Spleen (tissue), 7 donors: ENCODE measurements around the gene PLEKHD1.

Source experiments
- POLR2AphosphoS5 ChIP-seq, 3 donors: sonication (generic); formaldehyde crosslinking; IDR thresholded peaks; one replicate each; pipeline ENCODE4 v1.5.1; 2017; ENCODE audit warnings: antibody characterized with exemption in 3 of 3
- TF ChIP-seq, protein P1 (sequence below), 11 experiments: fragments of 200-600 bp in 7 of 11; fragments of 450-650 bp in 4 of 11; sonication (generic) in 4 of 11; IDR thresholded peaks in 8 of 11; conservative IDR thresholded peaks in 3 of 11; 1 replicate in 7 of 11; 2 replicates in 4 of 11; pipeline versions ENCODE4 v1.4.0 to v1.8.0; 2016 to 2021; ENCODE audit warnings: antibody characterized with exemption in 11 of 11, inconsistent platforms in 4 of 11, mild to moderate bottlenecking in 1 of 11
- donor health status: DM: no; HTN: no; CAD: no; lungs with moderate emphysema.
- donor health status: DM: no; HTN: no; CAD: no.
- donor health status: DM: no; HTN: no; CAD: no.

DNA sequence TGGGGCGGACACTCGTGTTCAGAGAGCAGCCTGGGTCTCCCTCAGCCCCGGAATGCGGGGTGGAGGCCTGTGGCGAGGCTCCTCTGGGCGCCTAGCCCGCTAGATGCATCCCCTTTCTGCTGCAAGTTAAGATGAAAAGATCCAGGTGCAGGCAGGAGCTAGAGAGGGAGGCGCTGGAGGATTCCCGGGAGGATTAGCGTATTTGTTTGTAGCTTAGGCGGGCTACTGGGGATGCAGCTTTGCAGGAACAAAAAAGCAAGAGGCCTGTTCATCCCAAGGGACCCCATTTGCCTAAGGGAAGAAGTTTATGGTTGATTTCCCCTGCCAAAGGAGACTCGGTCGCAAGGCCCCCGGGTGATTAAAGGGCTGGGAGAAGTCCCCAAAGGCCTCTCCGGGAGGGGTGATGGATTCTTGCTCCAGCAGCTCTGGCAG is 89.3 kb downstream of the PLEKHD1 start:
- TF ChIP-seq, protein P1, sequence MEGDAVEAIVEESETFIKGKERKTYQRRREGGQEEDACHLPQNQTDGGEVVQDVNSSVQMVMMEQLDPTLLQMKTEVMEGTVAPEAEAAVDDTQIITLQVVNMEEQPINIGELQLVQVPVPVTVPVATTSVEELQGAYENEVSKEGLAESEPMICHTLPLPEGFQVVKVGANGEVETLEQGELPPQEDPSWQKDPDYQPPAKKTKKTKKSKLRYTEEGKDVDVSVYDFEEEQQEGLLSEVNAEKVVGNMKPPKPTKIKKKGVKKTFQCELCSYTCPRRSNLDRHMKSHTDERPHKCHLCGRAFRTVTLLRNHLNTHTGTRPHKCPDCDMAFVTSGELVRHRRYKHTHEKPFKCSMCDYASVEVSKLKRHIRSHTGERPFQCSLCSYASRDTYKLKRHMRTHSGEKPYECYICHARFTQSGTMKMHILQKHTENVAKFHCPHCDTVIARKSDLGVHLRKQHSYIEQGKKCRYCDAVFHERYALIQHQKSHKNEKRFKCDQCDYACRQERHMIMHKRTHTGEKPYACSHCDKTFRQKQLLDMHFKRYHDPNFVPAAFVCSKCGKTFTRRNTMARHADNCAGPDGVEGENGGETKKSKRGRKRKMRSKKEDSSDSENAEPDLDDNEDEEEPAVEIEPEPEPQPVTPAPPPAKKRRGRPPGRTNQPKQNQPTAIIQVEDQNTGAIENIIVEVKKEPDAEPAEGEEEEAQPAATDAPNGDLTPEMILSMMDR (IDR thresholded peaks at IDR 0.05 in 8 of 11, conservative IDR thresholded peaks at IDR 0.05 in 3 of 11), result no peak
- TF ChIP-seq POLR2AphosphoS5 (IDR thresholded peaks at IDR 0.05), result no peak
